ENCODE results near the gene BAG5. TPM values are rescaled to one million over a fixed set of nuclear protein-coding genes. Genes with fewer than 3 reads are reported as not detected.

BAG5 gene
- total and polyA plus RNA-seq, 2 of the 4 experiments (the other 2 are of a cell fraction), result 6.7 to 22.2 TPM

DNA sequence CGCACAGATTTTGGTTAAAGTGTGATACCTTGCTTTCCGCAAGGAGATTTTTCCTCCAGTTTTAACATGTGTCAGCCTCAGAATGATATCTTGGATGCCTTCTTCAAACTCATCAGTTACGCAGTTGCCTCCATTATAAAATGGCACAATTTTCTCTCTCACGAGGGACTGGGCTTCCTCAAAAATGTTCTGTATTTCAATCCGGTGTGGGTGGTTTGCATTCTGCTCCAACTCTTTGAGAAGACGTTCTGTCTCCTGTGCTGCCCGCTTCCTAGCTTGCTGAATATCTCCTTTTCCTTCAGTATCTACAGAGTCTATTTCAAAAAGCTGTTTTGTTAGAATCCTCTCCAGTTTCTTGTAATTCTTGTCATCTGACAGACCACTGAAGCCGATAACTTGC is 1.8 kb downstream of the BAG5 start:
- Histone ChIP-seq H3K56ac (ENCODE audit: extremely low read depth, insufficient read depth, low read length) (no peak overlapping the region), H2AK9ac (replicated peaks; ENCODE audit: low read depth, low read length, poor library complexity) (no peak overlapping the region), H4K91ac (ENCODE audit: insufficient read depth, low read depth, low read length) (no peak overlapping the region), H3K18ac (ENCODE audit: low read depth, low read length) (no peak overlapping the region), H3K4me2 (ENCODE audit: low read depth, low read length) (no peak overlapping the region; the same call in 1 of the 2 replicates), H4K20me1 (ENCODE audit: insufficient read depth, low read length) (peaks cover 53% of the 10 kb centered on the region), H2AFZ (replicated peaks; ENCODE audit: low read length, poor library complexity) (no peak overlapping the region), H3K4ac (ENCODE audit: low read depth, low read length) (no peak overlapping the region), H2BK120ac (ENCODE audit: low read depth, low read length) (no peak overlapping the region), H2BK20ac (ENCODE audit: low read depth, low read length) (no peak overlapping the region), H4K5ac (ENCODE audit: low read depth, low read length) (no peak overlapping the region), H3K27ac (ENCODE audit: insufficient read depth, low read length) (no peak overlapping the region), H2BK15ac (ENCODE audit: low read depth, low read length) (no peak overlapping the region), H3K23ac (ENCODE audit: low read depth, low read length) (no peak overlapping the region), H3K36me3 (ENCODE audit: control insufficient read depth, insufficient read depth, low read length) (peaks cover 15% of the 10 kb centered on the region), H2BK5ac (ENCODE audit: low read depth, low read length, poor library complexity, severe bottlenecking) (no peak overlapping the region), H3K4me1 (ENCODE audit: control insufficient read depth, insufficient read depth, low read length) (peaks cover 18% of the 10 kb centered on the region), H4K8ac (ENCODE audit: low read depth in 2 of 2, low read length in 2 of 2) (no peak overlapping the region), H3K14ac (replicated peaks; ENCODE audit: low read depth, low read length) (0 out of 2 replicates have a peak overlapping the region, but pooled peaks have one; percentile 43), H3K79me1 (ENCODE audit: low read depth in 1 of 2, low read length in 2 of 2) (peaks cover 22 to 62% of the 10 kb centered on the region in 2 experiments), H2AK5ac (ENCODE audit: low read depth, low read length) (no peak overlapping the region), H3K9ac (ENCODE audit: low read depth, low read length) (no peak overlapping the region), H3K4me3 (ENCODE audit: insufficient read depth, low read depth, low read length) (no peak overlapping the region), H3K9me3 (ENCODE audit: control insufficient read depth, insufficient read depth, low read length) (no peaks in the 10 kb centered on the region), H3K27me3 (ENCODE audit: control insufficient read depth, insufficient read depth, low read length) (no peaks in the 10 kb centered on the region), H3K9me1 (ENCODE audit: insufficient read depth, low read length) (peaks cover 3% of the 10 kb centered on the region; the same call in 1 of the 2 replicates)
- no TSS peak for BruUV-seq (replicated peaks)
- 76% methylated on average over 5 of the region's 8 CpGs; no CpG with 5 or more reads in 1 of the 2 experiments for WGBS, 2 experiments (ENCODE audit: extremely low coverage in 2 of 2, insufficient read length in 1 of 2)
- ChIA-PET POLR2A (ENCODE audit: unreplicated experiment) (no interaction called here), CTCF (no interaction called here)
- in situ Hi-C loops (cut with MboI; ENCODE audit: low sequenced_read_pairs), result no loop called here
- TF ChIP-seq RAD21 (IDR thresholded peaks at IDR 0.05; ENCODE audit: low read length) (no peak), BHLHE40 (IDR thresholded peaks at IDR 0.05; ENCODE audit: low read depth, low read length) (no peak), RCOR1 (IDR thresholded peaks at IDR 0.05; ENCODE audit: insufficient replicate concordance, low read length) (no peak), CEBPB (IDR thresholded peaks at IDR 0.05; ENCODE audit: low read depth, low read length) (no peak), RFX5 (IDR thresholded peaks at IDR 0.05; ENCODE audit: low read depth, low read length) (no peak), POLR2A (IDR thresholded peaks at IDR 0.05; ENCODE audit: low read depth, low read length) (no peak)
- TF ChIP-seq, protein P1, sequence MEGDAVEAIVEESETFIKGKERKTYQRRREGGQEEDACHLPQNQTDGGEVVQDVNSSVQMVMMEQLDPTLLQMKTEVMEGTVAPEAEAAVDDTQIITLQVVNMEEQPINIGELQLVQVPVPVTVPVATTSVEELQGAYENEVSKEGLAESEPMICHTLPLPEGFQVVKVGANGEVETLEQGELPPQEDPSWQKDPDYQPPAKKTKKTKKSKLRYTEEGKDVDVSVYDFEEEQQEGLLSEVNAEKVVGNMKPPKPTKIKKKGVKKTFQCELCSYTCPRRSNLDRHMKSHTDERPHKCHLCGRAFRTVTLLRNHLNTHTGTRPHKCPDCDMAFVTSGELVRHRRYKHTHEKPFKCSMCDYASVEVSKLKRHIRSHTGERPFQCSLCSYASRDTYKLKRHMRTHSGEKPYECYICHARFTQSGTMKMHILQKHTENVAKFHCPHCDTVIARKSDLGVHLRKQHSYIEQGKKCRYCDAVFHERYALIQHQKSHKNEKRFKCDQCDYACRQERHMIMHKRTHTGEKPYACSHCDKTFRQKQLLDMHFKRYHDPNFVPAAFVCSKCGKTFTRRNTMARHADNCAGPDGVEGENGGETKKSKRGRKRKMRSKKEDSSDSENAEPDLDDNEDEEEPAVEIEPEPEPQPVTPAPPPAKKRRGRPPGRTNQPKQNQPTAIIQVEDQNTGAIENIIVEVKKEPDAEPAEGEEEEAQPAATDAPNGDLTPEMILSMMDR (conservative IDR thresholded peaks at IDR 0.05; ENCODE audit: low read depth, low read length), result no peak
- intact Hi-C loops (cut with micrococcal nuclease), result no loop called here
- dilution Hi-C loops (cut with HindIII; ENCODE audit: low sequenced_read_pairs, unreplicated experiment), result no loop called here
- DNase-seq (no peak), ATAC-seq (ENCODE audit: low read depth) (no peak)
